Esophagus muscularis mucosa (tissue), 3 donors: Measurements from ENCODE around the gene MOCOS.

Source experiments
- POLR2A ChIP-seq: fragments of 450-650 bp; IDR thresholded peaks from one replicate; pipeline ENCODE4 v1.6.1; 2017; ENCODE audit warnings: antibody characterized with exemption, moderate library complexity, mild to moderate bottlenecking, low read depth
- TF ChIP-seq, protein P1 (sequence below), 3 experiments: fragments of 200-600 bp in 2 of 3; fragments of 450-650 bp in 1 of 3; sonication (generic) in 2 of 3; IDR thresholded peaks; one replicate each; pipeline ENCODE4 v1.5.1; 2017 to 2019; ENCODE audit warnings: antibody characterized with exemption in 3 of 3, mild to moderate bottlenecking in 2 of 3, moderate library complexity in 1 of 3

DNA sequence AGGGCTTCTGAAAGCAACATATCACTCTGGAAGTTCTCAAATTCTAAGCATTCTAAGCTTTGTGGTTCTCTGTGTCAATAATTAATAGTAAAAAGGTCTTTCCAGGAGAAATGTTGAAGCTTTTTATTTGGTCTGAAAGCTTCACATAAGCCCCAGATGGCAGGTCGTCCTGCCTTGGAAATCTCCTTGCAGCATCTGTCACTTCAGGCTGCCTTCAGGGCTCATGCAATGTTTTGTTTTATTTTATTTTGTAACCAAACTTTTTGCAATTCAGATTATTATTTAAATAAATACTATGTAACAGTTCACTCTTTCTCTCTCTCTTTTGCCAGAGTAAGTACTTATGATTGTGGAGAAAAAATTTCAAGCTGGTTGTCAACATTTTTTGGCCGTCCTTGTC is 63.5 kb downstream of the MOCOS start:
- TF ChIP-seq, protein P1, sequence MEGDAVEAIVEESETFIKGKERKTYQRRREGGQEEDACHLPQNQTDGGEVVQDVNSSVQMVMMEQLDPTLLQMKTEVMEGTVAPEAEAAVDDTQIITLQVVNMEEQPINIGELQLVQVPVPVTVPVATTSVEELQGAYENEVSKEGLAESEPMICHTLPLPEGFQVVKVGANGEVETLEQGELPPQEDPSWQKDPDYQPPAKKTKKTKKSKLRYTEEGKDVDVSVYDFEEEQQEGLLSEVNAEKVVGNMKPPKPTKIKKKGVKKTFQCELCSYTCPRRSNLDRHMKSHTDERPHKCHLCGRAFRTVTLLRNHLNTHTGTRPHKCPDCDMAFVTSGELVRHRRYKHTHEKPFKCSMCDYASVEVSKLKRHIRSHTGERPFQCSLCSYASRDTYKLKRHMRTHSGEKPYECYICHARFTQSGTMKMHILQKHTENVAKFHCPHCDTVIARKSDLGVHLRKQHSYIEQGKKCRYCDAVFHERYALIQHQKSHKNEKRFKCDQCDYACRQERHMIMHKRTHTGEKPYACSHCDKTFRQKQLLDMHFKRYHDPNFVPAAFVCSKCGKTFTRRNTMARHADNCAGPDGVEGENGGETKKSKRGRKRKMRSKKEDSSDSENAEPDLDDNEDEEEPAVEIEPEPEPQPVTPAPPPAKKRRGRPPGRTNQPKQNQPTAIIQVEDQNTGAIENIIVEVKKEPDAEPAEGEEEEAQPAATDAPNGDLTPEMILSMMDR (IDR thresholded peaks at IDR 0.05): no peak
- no peak for TF ChIP-seq POLR2A
